HepG2 (cell line): Measurements from ENCODE around the gene RBBP8NL. TPM values are rescaled to one million over a fixed set of nuclear protein-coding genes. Genes with fewer than 3 reads are reported as not detected.
A peak's percentile ranks its signal among the peaks of the same experiment; 100 is the strongest.

Experiments
- HHEX ChIP-seq: IDR thresholded peaks from 2 replicates; pipeline ENCODE4 v1.6.1; 2016; ENCODE audit warnings: control low read depth
- KAT7 ChIP-seq: IDR thresholded peaks from 2 replicates; pipeline ENCODE4 v1.6.1; 2018; ENCODE audit warnings: borderline replicate concordance, missing compliant biosample characterization
- KDM4B ChIP-seq: sonication (generic); formaldehyde crosslinking; IDR thresholded peaks from 2 replicates; pipeline ENCODE4 v1.4.0; 2020; ENCODE audit warnings: missing genetic modification reagents
- POLR2AphosphoS2 ChIP-seq: IDR thresholded peaks from 2 replicates; pipeline ENCODE4 v1.6.1; 2011; ENCODE audit warnings: low read depth, low read length, improper control_type of control experiment
- SCMH1 ChIP-seq: sonication (generic); formaldehyde crosslinking; IDR thresholded peaks from 2 replicates; pipeline ENCODE4 v1.9.0; 2021; ENCODE audit warnings: missing genetic modification reagents, mild to moderate bottlenecking, borderline replicate concordance
- SIN3B ChIP-seq: fragments of 150-350 bp; IDR thresholded peaks from 2 replicates; pipeline ENCODE4 v1.6.1; 2014; ENCODE audit warnings: low read length
- TCF7L2 ChIP-seq: IDR thresholded peaks from 2 replicates; pipeline ENCODE4 v1.6.1; 2011; ENCODE audit warnings: mild to moderate bottlenecking, low read depth, low read length, moderate library complexity
- ZC3H4 ChIP-seq: sonication (generic); formaldehyde crosslinking; IDR thresholded peaks from 2 replicates; pipeline ENCODE4 v1.4.0; 2020; ENCODE audit warnings: missing genetic modification reagents, borderline replicate concordance
- ZNF232 ChIP-seq: sonication (generic); formaldehyde crosslinking; IDR thresholded peaks from 2 replicates; pipeline ENCODE4 v1.4.0; 2020; ENCODE audit warnings: missing genetic modification reagents, borderline replicate concordance
- ZNF296 ChIP-seq: sonication (generic); formaldehyde crosslinking; conservative IDR thresholded peaks from 2 replicates; pipeline ENCODE4 v1.5.0; 2020; ENCODE audit warnings: mild to moderate bottlenecking, missing genetic modification reagents
- ZNF3 ChIP-seq: IDR thresholded peaks from 2 replicates; pipeline ENCODE4 v1.7.0; 2017; ENCODE audit warnings: inconsistent platforms
- ZNF549 ChIP-seq: sonication (generic); formaldehyde crosslinking; IDR thresholded peaks from 2 replicates; pipeline ENCODE4 v1.5.0; 2020; ENCODE audit warnings: missing genetic modification reagents
- ZNF879 ChIP-seq: sonication (generic); formaldehyde crosslinking; IDR thresholded peaks from 2 replicates; pipeline ENCODE4 v1.8.1; 2023; ENCODE audit warnings: missing genetic modification reagents
- ZSCAN9 ChIP-seq: IDR thresholded peaks from 2 replicates; pipeline ENCODE4 v1.6.1; 2016; ENCODE audit warnings: borderline replicate concordance
- polyA plus RNA-seq, 8 experiments: library from polyadenylated mRNA; depleted of rRNA in 3 of 8; stranded (reverse) in 7 of 8; unstranded in 1 of 8; fragments of >200 nt; fragmentation: Illumina TruSeq in 4 of 8; extraction: Trizol in 4 of 8; gene quantifications; 2 replicates each; pipeline versions ENCODE4 v1.2.1 to v1.2.3, GENCODE V29; 2011 to 2016; ENCODE audit warnings: low read depth in 4 of 8, missing spikeins in 1 of 8, mixed read lengths in 1 of 8; ENCODE audit not compliant: insufficient read depth in 1 of 8
- total RNA-seq, 5 experiments: library from RNA; depleted of rRNA; stranded (reverse); fragments of >200 nt; fragmentation: Illumina TruSeq; extraction: Trizol; gene quantifications; 2 replicates each; pipeline ENCODE4 v1.2.3, GENCODE V29; 2016; ENCODE audit warnings: low read depth in 1 of 5
- TF ChIP-seq, protein P1 (sequence below): sonication (generic); formaldehyde crosslinking; IDR thresholded peaks from 2 replicates; pipeline ENCODE4 v1.4.0; 2020; ENCODE audit warnings: missing genetic modification reagents, borderline replicate concordance
- TF ChIP-seq, protein P2 (sequence below): IDR thresholded peaks from 2 replicates; pipeline ENCODE4 v1.6.1; 2016; ENCODE audit warnings: control low read depth
- TF ChIP-seq, protein P3 (sequence below): sonication (generic); formaldehyde crosslinking; IDR thresholded peaks from 2 replicates; pipeline ENCODE4 v1.8.0; 2022; ENCODE audit warnings: mild to moderate bottlenecking, missing genetic modification reagents; ENCODE audit not compliant: insufficient replicate concordance
- TF ChIP-seq, protein P4 (sequence below): IDR thresholded peaks from 2 replicates; pipeline ENCODE4 v1.6.1; 2016; ENCODE audit warnings: low read depth, borderline replicate concordance
- TF ChIP-seq, protein P5 (sequence below): sonication (generic); formaldehyde crosslinking; IDR thresholded peaks from 2 replicates; pipeline ENCODE4 v1.5.1; 2020; ENCODE audit warnings: mild to moderate bottlenecking, missing genetic modification reagents, moderate library complexity
- TF ChIP-seq, protein P6 (sequence below): IDR thresholded peaks from 2 replicates; pipeline ENCODE4 v1.6.1; 2018; ENCODE audit warnings: missing genetic modification reagents, mild to moderate bottlenecking, missing compliant biosample characterization

RBBP8NL gene
- total and polyA plus RNA-seq, 2 of the 13 experiments (the other 11 are each of a cell fraction or from before 2014, with no cell fraction given) = 0.69 to 0.86 TPM

DNA sequence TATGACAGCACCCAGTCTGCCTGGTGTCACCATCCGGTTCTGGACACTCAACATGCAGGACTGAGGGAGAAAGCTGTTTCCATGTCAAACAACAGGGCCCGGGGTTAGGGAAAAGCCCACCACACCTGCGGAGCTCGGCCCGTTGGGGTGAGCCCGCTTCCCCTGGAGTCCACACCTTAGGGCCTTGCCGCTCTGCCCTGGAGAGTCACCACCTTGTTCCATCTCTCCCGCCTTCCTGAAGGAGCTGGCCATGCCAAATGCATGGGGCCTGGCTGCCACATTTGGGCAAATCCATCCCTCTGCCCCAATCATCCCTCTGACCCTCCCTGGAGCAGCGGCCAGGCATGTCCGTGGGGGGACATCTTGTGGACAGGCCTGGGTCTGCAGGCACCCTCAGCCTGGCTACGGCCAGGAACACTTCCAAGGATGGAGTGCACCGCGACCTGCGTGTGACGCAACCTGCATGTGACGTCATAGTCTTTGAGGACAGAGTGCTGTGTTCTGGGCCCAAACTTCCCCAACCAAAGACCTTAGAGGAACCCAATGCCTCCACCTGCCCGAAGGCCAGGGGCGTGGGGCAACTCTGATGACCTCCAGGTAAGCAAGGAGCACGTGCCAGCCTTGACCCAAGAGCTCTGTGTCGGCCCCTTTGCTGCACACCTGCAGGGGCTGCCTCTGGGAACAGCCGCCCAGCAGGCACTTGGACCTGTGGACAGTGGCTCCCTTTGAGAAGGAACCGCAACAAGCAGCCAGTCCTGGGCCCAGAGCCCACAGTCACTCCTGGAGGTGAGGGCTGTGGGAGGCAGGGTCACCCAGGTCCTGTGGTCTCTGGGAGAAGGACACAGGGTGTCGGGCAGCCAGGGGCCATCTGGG lies 22.0 kb downstream of the RBBP8NL start (continued):
- TF ChIP-seq, protein P1, sequence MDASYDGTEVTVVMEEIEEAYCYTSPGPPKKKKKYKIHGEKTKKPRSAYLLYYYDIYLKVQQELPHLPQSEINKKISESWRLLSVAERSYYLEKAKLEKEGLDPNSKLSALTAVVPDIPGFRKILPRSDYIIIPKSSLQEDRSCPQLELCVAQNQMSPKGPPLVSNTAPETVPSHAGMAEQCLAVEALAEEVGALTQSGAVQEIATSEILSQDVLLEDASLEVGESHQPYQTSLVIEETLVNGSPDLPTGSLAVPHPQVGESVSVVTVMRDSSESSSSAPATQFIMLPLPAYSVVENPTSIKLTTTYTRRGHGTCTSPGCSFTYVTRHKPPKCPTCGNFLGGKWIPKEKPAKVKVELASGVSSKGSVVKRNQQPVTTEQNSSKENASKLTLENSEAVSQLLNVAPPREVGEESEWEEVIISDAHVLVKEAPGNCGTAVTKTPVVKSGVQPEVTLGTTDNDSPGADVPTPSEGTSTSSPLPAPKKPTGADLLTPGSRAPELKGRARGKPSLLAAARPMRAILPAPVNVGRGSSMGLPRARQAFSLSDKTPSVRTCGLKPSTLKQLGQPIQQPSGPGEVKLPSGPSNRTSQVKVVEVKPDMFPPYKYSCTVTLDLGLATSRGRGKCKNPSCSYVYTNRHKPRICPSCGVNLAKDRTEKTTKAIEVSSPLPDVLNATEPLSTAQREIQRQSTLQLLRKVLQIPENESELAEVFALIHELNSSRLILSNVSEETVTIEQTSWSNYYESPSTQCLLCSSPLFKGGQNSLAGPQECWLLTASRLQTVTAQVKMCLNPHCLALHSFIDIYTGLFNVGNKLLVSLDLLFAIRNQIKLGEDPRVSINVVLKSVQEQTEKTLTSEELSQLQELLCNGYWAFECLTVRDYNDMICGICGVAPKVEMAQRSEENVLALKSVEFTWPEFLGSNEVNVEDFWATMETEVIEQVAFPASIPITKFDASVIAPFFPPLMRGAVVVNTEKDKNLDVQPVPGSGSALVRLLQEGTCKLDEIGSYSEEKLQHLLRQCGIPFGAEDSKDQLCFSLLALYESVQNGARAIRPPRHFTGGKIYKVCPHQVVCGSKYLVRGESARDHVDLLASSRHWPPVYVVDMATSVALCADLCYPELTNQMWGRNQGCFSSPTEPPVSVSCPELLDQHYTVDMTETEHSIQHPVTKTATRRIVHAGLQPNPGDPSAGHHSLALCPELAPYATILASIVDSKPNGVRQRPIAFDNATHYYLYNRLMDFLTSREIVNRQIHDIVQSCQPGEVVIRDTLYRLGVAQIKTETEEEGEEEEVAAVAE (CRISPR knock-in tag) = 0 out of 2 replicates have a peak, but pooled peaks have one; percentile 22
- TF ChIP-seq KAT7 (CRISPR knock-in tag) (no peak), TCF7L2 (no peak), ZSCAN9 (no peak), ZNF879 (no peak), ZNF232 (CRISPR knock-in tag) (no peak), ZNF3 (CRISPR knock-in tag) (no peak), POLR2AphosphoS2 (no peak), SIN3B (no peak), ZC3H4 (CRISPR knock-in tag) (peak; percentile 83; the same call in 1 of the 2 replicates), KDM4B (CRISPR knock-in tag) (no peak; the same call in 1 of the 2 replicates), ZNF296 (CRISPR knock-in tag) (no peak), HHEX (CRISPR knock-in tag) (no peak), SCMH1 (CRISPR knock-in tag) (no peak), ZNF549 (CRISPR knock-in tag) (no peak)
- TF ChIP-seq, protein P2, sequence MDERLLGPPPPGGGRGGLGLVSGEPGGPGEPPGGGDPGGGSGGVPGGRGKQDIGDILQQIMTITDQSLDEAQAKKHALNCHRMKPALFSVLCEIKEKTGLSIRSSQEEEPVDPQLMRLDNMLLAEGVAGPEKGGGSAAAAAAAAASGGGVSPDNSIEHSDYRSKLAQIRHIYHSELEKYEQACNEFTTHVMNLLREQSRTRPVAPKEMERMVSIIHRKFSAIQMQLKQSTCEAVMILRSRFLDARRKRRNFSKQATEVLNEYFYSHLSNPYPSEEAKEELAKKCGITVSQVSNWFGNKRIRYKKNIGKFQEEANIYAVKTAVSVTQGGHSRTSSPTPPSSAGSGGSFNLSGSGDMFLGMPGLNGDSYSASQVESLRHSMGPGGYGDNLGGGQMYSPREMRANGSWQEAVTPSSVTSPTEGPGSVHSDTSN = no peak
- TF ChIP-seq, protein P3, sequence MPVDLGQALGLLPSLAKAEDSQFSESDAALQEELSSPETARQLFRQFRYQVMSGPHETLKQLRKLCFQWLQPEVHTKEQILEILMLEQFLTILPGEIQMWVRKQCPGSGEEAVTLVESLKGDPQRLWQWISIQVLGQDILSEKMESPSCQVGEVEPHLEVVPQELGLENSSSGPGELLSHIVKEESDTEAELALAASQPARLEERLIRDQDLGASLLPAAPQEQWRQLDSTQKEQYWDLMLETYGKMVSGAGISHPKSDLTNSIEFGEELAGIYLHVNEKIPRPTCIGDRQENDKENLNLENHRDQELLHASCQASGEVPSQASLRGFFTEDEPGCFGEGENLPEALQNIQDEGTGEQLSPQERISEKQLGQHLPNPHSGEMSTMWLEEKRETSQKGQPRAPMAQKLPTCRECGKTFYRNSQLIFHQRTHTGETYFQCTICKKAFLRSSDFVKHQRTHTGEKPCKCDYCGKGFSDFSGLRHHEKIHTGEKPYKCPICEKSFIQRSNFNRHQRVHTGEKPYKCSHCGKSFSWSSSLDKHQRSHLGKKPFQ (CRISPR knock-in tag) = no peak
- TF ChIP-seq, protein P4, sequence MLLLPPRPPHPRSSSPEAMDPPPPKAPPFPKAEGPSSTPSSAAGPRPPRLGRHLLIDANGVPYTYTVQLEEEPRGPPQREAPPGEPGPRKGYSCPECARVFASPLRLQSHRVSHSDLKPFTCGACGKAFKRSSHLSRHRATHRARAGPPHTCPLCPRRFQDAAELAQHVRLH = peak; percentile 36; the same call in 1 of the 2 replicates
- TF ChIP-seq, protein P5, sequence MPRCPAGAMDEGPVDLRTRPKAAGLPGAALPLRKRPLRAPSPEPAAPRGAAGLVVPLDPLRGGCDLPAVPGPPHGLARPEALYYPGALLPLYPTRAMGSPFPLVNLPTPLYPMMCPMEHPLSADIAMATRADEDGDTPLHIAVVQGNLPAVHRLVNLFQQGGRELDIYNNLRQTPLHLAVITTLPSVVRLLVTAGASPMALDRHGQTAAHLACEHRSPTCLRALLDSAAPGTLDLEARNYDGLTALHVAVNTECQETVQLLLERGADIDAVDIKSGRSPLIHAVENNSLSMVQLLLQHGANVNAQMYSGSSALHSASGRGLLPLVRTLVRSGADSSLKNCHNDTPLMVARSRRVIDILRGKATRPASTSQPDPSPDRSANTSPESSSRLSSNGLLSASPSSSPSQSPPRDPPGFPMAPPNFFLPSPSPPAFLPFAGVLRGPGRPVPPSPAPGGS = peak; percentile 59; the same call in 1 of the 2 replicates
- TF ChIP-seq, protein P6, sequence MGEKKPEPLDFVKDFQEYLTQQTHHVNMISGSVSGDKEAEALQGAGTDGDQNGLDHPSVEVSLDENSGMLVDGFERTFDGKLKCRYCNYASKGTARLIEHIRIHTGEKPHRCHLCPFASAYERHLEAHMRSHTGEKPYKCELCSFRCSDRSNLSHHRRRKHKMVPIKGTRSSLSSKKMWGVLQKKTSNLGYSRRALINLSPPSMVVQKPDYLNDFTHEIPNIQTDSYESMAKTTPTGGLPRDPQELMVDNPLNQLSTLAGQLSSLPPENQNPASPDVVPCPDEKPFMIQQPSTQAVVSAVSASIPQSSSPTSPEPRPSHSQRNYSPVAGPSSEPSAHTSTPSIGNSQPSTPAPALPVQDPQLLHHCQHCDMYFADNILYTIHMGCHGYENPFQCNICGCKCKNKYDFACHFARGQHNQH = peak; percentile 60; the same call in 1 of the 2 replicates
